HG03025 (cell line): Measurements from ENCODE around the gene TRAF4.

ENCODE experiments used
- ATAC-seq: cut with Tn5 transposase; IDR thresholded peaks from one replicate; pipeline ENCODE4 v1.9.1; 2021; ENCODE audit warnings: mild to moderate bottlenecking, moderate library complexity; ENCODE audit not compliant: unreplicated experiment, low FRiP score

Gene TRAF4

DNA sequence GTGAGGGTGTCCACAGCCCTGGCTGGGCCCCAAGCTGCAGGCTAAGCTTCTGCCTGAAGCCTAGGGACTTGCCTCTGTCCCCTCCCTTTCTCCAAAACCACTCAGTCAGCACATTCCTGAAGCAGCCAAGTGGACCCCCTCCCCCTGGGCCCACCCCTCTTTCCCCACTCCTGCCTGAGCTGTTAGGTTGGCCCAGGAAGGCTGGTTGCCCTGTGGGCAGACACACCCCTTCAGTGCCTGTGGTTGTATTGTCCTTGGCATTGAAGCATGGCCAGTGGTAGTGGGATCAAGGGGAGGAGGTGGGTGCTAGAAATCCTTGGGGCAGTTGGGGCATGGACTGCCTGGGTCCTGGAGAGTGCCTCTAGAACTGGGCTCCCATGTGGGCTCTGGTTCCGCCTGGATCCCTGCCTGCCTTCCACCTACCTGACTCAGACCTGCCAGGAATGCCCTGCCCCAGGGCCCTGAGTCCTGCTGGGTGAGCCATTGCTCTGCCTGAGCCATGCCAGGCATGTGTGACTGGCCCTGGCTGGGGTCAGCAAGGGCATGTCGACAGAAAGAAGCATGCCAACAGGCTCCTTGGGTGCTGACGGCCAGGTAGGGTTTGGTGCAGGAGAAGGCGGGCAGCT, 2.1 kb downstream of the TRAF4 start:
- ATAC-seq, result no peak

DNA sequence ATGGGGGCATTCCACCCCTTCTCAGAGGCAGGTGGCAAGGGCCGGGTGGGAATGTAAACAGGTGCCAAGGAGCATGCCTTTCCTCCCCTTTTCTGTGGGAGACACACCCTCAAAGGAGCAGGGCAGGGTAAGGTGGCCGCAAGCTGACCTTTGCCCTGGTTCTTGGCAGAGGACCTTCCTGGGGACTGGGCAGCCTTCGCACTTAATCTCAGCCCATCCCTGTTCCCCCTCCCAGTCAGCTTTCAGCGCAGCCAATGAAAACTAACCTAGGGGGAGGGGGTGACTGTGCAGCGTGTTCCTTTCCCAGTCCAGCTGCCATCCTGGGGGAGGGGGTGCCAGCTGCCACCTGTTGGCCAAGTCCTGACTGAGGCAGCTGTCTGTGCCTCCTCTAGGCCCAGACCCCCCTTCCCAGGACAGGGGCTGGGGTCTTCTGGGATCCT, 2.8 kb downstream of the TRAF4 start:
- ATAC-seq, result no peak

DNA sequence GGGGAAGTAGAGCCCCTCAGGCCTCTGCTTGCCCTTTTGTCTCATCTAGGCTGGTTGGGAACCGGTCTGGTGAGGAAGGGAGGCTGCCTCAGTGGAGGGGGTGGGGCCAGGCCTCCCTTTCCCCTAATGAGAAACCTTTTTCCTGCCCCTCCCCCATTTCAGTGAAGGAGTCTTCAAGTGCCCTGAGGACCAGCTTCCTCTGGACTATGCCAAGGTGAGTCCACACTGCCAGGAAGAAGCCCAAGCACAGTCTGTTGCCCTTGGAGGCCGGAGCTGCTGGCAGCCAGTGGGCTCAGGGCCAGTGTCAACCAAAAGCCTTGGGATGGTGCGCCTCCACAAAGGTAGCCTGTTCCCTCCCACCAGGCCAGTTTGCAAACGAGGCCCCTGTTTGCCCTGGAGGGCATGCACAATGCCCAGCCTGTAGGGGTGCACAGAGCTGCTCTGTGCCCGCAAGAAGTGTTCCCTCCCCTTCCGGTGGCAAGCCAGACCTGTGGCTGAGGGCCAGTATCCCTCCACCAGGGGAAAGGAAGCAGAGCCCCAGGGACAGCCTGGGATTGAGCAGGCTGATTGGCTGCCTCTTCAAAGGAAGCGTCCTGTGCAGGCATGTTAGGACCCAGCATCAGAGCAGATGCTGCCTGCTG, 3.4 kb downstream of the TRAF4 start:
- ATAC-seq, result no peak

DNA sequence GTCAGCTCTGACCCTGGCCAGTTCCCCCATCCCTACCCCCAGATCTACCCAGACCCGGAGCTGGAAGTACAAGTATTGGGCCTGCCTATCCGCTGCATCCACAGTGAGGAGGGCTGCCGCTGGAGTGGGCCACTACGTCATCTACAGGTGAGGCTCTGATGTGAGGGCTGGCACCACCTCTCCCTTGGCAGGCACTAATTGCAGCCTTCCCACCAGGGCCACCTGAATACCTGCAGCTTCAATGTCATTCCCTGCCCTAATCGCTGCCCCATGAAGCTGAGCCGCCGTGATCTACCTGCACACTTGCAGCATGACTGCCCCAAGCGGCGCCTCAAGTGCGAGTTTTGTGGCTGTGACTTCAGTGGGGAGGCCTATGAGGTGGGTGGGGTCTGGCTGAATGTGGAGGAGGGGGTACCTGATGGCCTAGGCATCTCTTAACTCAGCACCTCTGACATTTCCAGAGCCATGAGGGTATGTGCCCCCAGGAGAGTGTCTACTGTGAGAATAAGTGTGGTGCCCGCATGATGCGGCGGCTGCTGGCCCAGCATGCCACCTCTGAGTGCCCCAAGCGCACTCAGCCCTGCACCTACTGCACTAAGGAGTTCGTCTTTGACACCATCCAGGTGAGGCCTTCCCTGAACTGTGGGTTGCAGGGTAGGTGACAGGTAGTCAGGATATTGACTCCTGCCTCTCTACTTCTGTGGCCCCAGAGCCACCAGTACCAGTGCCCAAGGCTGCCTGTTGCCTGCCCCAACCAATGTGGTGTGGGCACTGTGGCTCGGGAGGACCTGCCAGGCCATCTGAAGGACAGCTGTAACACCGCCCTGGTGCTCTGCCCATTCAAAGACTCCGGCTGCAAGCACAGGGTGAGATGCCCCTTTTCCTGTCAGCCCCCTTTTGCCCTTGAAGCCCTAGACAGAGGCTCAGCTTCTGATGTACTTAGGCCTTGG, 4.3 kb downstream of the TRAF4 start:
- ATAC-seq, result no peak

DNA sequence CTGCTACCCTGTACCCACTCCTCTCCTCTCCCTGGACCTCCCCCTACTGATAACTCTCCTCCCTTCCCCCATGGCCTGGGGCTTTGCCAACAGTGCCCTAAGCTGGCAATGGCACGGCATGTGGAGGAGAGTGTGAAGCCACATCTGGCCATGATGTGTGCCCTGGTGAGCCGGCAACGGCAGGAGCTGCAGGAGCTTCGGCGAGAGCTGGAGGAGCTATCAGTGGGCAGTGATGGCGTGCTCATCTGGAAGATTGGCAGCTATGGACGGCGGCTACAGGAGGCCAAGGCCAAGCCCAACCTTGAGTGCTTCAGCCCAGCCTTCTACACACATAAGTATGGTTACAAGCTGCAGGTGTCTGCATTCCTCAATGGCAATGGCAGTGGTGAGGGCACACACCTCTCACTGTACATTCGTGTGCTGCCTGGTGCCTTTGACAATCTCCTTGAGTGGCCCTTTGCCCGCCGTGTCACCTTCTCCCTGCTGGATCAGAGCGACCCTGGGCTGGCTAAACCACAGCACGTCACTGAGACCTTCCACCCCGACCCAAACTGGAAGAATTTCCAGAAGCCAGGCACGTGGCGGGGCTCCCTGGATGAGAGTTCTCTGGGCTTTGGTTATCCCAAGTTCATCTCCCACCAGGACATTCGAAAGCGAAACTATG, 5.2 kb downstream of the TRAF4 start:
- no peak for ATAC-seq

DNA sequence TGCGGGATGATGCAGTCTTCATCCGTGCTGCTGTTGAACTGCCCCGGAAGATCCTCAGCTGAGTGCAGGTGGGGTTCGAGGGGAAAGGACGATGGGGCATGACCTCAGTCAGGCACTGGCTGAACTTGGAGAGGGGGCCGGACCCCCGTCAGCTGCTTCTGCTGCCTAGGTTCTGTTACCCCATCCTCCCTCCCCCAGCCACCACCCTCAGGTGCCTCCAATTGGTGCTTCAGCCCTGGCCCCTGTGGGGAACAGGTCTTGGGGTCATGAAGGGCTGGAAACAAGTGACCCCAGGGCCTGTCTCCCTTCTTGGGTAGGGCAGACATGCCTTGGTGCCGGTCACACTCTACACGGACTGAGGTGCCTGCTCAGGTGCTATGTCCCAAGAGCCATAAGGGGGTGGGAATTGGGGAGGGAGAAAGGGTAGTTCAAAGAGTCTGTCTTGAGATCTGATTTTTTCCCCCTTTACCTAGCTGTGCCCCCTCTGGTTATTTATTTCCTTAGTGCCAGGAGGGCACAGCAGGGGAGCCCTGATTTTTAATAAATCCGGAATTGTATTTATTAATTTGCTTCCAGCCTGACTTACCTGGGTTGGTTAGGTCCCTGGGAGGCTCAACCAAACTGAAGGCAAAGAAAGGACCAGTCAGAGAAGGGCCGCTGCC, 5.8 kb downstream of the TRAF4 start:
- ATAC-seq, result no peak

DNA sequence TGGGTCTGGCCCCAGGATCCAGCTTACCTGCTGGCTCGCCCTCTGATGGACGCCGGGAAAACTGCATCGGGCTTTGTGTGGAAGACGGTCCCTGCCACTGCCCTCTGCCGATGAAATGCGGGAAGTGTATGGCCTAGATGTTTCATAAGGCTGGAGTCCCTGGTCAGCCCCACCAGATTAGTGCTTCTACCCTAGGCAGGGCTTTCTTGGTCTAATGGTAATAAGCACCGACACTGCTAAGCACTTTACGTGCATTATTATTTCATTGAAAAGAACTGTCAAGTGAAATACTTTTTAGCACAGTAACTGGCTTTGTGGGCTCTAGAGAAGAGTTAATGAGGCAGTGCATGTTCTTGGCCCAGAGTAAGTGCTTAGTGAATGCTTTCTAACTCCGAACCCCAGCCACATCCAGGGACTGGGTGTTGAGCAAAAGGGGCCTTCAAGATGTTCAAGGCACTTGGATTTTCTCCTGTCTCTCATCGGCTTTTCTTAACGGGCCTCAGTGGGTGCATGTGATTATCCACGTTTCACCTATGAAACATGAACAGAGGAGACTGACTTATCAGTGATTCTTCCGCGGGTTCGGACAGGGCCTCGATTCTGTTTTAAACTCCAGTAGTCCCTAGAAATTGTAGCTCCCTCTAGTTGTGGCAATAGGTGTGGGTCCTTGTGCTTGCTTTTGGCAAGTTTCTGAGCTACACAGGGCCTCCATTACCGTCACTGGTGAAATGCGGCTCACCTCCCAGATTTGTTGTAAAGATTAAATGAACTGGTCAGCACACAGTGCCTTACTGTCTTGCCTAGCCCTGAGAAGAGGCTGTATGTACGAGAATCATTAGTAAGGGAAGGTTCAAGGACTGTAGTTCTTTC, 6.6 kb downstream of the TRAF4 start:
- no peak for ATAC-seq

DNA sequence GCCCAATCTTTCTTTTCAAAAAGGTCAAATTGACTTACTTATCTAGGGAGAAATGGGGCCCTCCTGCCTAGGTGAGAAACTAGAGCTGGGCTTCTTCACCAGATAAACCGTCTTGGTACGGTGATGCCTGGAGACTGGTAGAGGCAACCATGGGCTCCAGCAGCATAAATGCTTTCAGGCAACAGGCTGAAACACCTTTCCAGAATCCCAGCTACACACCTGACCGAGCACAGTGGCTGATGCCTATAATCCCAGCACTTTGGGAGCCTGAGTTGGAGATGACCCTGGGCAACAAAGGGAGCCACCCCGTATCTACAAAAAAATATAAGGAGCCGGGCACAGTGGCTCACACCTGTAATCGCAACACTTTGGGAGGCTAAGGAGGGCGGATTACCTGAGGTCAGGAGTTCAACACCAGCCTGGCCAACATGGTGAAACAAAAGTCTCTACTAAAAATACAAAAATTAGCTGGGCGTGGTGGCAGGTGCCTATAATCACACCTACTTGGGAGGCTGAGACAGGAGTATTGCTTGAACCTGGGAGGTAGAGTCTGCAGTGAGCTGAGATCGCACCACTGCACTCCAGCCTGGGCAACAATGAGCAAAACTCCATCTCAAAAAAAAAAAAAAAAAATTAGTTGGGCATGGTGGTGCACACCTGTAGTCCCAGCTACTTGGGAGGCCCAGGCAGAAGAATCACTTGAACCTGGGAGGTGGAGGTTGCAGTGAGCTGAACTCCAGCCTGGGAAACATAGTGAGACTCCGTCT, 8.0 kb downstream of the TRAF4 start:
- no peak for ATAC-seq

DNA sequence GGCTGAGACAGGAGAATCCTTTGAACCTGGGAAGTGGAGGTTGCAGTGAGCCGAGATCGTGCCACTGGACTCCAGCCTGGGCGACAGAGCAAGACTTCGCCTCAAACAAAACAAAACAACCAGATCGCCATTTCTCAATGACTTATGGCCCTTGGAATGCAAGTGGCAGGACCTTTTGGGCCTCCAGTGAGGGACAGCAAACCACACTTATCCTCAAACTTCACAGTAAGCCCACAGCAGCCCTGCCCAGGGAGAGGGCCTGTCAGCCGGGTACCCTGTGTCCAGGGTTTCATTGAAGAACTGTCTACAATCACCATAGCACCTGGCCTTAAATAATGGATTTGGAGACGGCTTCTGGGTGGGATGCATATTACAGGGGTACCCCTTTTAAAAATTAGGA, 11.7 kb downstream of the TRAF4 start:
- no peak for ATAC-seq

DNA sequence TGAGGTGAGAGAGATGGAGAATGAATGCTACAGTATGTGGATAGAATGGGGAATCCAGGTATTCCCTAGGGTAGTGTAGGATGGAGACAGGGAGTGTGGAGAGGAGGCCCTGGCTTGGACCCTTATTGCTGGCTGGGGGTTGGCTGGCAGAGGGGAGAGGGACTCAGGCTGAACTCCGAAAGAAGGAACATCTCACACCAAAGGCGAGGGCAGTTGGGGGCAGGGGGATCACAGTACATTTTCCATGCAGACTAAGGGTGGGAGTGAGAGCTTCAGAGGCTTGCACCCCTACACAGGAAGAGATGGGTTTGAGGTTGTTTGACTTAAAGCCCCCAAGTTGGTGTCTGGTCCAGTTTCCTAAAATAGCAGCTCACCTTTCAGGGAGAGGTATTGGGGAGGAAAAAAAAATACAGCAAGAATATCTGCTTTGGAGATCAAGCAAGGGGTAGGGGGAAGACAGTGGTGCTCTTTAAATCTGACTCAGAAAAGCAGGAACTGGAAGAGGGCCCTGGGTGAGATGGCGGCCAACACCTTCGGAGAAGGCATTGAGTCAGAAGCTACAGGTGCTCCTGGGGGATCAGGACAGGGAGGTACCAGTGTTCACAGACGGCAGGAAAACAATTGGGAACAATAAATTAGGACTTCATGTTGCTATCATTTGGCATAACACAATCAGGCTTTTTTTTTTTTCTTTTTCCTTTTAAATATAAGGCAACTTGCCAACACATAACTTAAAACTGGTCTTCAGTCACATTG, 12.4 kb downstream of the TRAF4 start:
- no peak for ATAC-seq

DNA sequence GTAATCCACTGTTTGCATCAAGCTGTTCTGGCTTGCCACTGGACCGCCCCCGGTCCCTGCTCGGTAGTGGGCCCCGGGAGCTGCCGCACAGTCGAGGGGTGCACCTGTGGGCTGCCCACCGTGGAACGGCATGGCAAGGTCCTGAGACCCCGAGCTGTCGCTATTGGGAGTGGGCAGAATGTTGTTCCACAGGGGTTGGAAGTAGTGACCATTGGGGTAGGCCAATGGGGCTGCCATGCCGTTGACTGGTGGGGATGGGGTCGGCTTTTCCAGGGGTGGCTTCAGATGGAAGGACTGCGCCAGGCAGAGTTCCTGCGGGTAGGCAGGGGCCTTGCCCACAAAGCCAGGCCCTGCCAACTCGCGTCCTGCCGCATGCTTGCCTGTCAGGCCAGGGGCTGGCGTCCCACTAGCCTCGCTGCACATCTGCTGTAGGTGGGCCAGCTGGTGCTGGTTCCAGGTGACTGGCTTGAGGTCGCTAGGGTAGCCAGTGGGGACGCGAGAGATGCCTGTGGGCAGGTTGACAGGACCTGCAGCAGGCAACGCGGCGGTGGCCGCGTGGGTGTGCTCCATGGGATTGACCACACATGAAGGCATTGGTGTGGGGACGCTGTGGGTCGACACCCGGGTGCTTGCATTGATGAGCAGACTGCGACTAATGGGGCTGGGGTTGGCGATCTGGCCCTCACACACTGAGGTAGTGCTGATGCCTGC, 14.8 kb downstream of the TRAF4 start:
- ATAC-seq, result no peak

DNA sequence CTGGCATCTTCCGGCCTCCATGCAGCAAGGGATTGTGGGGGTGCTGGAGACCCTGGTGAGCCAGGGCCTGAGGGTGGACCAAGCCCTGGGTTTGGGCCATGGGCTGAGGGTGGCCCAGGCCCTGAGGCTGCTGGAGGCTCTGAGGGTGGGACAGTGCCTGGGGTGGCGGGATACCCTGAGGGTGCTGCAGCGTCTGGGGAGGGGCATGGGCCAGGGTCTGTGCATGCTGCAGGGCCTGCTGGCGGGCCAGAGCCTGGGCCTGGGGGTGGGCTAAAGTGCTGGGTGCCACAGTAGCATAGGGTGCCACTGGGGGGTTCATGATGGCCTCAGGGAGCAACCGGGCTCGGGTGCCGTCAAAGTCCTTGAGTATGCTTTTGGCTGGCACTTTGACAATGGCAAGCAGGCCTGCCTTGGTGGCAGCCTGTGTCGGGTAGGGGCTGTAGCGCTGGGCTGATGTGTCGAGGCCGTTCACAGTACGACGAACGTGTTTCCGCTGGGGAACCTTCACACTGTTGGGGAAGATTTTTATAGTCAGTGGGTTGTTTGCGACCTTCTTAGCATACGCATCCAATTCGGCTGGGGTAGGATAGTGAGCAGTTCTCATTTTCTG, 15.6 kb downstream of the TRAF4 start:
- no peak for ATAC-seq

DNA sequence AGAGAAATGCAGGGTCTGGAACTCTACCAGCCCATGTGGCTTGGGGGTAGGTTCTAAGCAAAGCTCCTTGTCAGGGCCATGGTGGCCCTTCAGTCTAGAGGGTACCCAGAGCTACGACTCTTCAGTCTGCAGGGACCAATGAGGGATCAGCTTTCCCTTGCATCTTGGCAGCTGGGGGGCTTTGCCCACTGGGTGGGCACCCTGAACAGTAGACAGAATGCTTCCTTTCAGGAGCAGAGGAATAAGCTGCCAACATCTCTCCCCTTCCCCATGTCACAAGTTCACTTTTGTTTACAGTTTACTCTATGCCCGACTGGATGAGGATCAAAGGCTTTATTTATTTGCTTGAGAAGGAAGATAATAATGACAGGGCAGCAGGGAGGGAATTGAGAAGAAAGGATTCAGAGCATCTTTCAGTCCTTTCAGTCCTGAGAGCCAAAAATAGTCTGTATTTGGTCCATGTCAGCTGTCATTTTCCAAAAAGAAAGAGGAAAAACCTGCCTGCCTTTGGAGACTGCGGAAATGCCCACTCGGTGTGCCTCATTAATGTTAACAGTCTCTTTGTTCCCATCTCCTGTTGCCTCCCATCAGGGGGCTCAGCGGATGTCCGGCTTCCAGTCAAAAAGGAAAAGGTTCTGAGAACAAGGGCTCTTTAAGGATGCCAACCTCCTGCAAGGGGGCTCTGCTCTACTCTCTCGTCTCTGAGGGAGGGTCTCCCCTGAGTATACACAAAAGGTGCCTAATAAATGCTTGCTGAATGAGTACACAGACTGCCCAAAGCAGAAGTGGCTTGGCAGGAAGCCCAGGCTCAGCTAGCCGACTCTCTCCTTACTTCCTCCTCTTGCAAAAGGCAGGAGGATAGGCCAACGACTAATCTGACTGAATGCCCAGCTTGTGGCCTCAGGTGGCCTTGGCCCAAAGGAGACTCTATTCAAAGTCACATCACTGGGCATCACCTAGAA, 17.1 kb downstream of the TRAF4 start:
- no peak for ATAC-seq

DNA sequence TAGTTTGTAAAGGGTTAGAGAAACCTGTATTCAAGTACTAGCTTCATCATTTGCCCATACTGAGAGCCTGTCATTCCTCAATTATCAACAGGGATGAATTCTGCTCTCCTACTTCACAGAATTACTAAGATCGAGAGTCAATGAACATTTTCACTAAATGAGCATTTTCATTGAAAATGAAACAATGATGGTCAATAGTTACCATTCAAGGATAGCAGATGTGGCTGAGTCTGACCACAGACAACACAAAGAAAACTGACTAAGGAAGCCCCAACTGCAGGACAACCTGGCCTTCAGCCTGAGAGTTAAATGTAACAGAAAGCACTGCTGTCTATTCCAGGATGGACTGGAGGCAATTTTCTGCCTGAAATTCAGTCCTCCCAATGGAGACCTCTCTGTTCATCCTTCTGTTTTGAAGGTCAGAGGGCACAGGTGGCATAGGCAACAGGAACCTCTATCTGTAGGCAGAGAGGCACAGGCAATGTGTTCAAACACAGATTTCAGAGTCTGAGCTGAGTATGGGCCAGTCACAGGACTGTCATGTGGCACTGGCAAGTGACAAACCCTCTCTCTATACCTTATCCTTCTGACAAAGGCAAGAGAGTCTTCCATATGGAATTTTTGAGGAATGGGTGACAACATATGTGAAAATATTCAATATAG, 19.5 kb downstream of the TRAF4 start:
- no peak for ATAC-seq

DNA sequence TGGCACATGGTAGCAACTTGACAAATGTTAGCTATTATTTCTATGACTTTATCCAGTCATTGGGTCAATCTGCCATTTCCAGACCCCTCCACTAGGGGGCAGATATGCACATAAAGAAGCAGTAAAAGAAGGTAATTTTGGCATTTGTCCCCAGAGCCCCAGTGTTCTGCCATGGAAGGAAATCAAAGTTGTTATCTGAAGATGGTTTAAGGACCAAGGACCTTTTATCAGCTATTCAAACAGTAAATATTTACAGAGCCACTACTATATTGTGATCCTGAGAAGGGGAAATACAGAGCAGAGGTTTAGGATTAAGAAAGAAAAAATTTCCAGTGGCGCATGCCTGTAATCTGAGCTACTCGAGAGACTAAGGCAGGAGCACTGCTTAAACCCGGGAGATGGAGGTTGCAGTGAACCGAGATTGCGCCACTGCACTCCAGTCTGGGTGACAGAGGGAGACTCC, 20.0 kb downstream of the TRAF4 start:
- ATAC-seq, result no peak
